Activated T-helper 9 cell treated with anti-CD3 and anti-CD28 coated beads, Interleukin-2, amount 50 U/mL, for 16 hours (primary cell): Measurements from ENCODE around the gene DNAJB14.
A peak's percentile ranks its signal among the peaks of the same experiment; 100 is the strongest.
"Not testable (repeated sequence)": the region's sequence is repeated elsewhere in the genome, so short reads cannot be mapped to it uniquely, and the experiment has no call there.

Source experiments
- DNase-seq: peaks from one replicate; pipeline ENCODE4 v3.0.0-alpha.2; 2020; ENCODE audit warnings: low read depth

Gene DNAJB14

DNA sequence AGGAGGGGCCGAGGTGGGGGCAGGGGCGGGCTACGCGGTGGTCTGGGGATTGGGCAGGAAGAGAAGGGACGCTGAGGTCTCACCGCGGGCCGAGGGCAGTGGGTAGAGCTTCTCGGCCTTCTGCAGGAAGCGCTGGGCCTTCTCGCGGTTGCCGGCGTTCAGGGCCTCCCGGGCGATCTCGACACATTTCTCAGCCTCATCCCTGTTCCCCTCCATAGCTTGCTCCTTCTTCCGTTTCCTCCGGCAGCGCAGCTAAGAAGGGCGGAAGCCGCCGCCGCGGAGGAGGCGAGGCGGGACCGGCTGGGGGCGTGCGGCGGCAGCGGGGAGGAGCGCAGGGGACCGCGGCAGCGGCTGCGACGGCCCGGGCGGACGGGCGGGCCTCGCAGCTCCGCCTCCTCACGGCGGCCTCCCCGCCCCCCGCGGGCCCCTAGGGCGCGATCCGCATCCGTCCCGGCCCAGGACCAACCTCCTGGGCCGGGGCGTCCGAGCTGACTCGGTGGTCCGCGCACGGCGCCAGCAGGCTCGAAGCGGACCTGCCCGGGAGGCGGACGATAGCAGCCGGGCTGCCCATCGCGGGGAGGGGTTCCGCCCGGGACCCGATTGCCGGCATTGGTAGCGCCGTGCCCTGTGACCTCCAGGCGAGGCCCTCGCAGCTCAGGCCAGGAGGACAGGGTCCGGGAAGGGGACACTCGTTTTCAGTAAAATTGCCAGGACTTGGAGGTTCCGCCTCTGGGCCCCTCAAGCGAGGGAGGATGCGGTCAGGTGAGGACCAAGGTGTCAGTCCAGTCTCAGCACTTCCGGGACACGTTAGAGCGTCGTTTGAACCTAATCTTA is at the start of gene DNAJB14:
Gene DNAJB14 (minus strand): TSS at position 263 of the 834 bp plus-strand sequence. CDS start 47 bp downstream, at position 216.
- peak; percentile 72 for DNase-seq

DNA sequence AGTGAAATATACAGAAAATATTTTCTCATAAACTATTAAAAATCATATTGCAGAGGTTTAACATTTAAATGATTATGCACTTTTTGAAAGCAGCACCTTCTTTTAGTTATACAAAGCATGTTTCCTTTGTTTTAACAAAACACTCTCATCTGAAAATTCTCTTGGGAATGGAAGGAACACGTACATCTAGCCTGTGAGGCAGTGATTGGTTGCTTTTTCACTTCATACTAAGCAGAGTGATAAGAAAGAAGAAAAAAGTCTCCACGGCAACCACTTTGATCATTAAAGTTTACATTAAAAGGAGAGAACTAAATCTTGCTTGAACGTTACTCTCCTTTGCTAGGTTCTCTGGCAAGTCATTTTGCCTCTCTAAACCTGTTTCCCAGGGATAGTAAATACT is 45.3 kb upstream of the DNAJB14 start:
- no peak for DNase-seq

DNA sequence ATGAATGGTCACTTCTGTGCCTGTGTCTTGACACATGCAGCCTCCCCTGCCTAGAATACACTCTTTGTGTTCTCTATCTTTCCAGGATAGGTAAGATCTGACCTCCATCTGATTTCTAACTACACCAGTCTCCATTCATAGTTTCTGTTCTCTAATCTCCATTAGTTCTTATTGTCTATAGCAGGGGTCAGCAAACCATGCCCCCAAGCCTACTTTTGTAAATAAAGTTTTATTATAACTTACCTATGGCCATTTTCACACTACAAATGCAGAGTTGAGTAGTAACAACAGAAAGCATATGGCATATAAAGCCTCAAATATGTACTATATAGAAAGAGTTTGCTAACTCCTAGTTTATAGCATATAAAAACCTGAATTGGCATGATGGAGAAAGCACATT is 41.3 kb upstream of the DNAJB14 start:
- no peak for DNase-seq

GRCh38 chr4:99986792-99987191 is 40.4 kb upstream of the DNAJB14 start:
- no peak for DNase-seq

DNA sequence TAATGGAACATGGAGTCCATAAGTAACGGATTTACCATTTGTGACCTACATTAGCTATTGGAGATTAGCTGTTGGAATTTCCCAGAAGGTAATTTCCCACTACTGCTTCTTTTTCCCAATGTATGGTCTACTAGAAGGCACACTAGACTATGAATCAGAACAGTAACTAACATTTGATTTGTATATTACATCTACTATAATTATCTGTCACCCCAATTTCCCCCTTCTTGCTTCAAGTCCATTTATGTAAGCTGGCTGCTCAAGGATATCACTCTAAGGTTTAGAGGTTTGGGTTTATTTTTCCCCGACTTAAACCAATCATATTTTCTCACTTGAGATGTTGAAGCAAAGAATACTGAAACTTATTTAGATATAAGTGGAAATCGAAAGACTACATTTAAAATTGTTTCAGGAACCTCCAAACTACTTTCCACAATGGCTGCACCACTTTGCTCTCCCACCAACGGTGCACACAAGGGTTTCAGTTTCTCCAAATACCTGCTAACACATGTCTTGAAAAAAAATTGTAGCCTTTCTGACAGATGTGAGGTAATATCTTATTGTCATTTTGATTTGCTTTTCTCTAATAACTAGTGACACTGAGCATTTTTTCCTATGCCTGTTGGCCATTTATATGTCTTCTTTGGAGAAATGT is 37.0 kb upstream of the DNAJB14 start:
- no peak for DNase-seq

DNA sequence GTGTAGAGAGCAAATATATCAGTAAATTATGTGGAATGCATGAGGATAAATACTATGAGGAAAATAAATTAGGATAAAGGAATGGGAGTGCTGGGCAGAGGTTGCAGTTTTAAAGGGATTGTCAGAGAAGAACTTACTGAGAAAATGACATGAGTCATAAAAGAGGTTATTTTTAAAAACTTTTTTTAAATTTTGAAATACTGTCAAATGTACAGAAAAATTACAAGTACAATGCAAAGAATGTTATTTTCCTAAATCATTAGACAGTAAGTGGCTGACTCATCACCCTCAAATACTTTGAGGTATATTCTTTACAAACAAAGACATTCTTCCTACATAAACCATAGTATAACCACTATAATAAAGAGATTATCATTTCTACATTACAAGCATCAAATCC is 33.5 kb upstream of the DNAJB14 start:
- DNase-seq, result no peak

- DNase-seq, result no peak
These were observed 25.2 kb upstream of the DNAJB14 start for GRCh38 chr4:99971453-99972111.

- no peak for DNase-seq
These were observed 21.9 kb upstream of the DNAJB14 start for GRCh38 chr4:99968330-99968729.

DNA sequence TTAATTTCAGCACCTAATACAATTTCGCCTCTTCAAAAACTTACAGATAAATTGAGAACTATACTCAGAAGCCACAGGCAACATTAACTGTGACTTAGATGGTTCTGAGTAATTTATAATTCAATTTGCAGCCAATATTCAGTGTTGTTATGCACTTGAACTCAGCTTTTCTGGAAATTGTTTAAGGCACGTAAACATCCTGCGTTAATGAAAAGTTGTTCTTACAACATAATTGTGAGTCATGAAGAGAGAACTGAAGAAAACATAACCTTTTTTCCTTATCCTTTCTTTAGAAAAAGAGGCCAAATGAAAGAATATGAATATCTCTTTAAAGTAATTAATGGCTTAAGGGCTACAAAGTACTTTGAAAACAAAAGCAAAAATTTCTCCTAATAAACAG is 20.3 kb upstream of the DNAJB14 start:
- no peak for DNase-seq

DNA sequence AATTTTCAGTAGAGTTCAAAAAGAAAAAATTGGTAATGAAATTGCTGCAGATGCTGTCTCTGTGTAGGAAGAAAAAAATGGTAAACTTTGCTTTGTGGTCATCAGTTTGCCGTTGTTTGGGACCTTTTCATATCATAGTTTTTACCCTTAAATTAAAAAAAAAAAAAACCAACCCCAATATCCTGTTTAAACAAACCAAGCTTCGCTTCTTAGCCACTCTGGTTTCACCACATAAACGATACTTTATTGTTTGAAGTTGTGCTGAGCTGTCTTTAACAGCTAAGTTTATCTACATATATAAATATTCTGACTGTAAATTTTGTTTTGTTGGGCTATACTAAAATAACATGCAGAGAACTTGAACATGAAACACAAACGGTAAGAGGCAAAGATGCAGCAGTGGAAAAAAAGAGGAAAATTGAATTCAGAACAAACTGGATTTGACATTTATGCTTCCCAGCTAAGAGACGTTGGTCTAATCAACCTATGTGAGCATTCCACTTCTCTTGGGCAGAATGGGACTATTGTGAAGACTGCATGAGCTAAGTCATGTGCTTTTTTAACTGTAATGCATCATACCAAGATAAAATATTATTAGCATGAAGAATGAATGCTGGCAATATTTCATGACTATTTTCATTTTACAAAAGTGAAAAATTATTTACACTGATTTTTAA is 19.4 kb upstream of the DNAJB14 start:
- DNase-seq, result no peak

GRCh38 chr4:99965173-99965572 is 18.8 kb upstream of the DNAJB14 start:
- no peak for DNase-seq

GRCh38 chr4:99961711-99962110 is 15.3 kb upstream of the DNAJB14 start:
- no peak for DNase-seq

DNA sequence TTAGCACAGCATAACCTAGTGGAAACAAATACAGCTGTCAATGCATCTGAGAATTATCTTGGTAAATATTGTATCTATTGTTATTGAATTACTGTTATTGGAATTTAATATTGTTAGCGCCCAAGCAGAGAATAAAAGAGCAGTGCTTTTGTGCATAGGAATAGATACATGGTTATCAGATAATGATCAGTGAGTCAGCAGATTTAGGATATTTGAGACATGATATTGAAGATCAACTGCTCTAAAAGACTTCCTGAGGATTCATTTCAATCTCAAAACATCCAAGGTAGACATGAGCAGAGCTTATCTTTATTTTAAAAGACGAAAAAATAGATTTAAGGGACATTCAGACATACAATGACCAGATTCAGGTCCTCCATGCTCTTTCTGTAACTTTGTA is 14.2 kb upstream of the DNAJB14 start:
- DNase-seq, result no peak

- not testable (repeated sequence) for DNase-seq
These were observed 11.8 kb upstream of the DNAJB14 start for GRCh38 chr4:99958207-99958606.

- no peak for DNase-seq
These were observed 4.5 kb upstream of the DNAJB14 start for GRCh38 chr4:99950913-99951254.

- DNase-seq, result peak; percentile 97
These were observed 3.8 kb upstream of the DNAJB14 start, which contains the start of gene H2AZ1 for GRCh38 chr4:99949999-99950912. H2AZ1 (minus strand) TSS chr4:99950275; CDS start chr4:99950170, 105 bp downstream.

DNA sequence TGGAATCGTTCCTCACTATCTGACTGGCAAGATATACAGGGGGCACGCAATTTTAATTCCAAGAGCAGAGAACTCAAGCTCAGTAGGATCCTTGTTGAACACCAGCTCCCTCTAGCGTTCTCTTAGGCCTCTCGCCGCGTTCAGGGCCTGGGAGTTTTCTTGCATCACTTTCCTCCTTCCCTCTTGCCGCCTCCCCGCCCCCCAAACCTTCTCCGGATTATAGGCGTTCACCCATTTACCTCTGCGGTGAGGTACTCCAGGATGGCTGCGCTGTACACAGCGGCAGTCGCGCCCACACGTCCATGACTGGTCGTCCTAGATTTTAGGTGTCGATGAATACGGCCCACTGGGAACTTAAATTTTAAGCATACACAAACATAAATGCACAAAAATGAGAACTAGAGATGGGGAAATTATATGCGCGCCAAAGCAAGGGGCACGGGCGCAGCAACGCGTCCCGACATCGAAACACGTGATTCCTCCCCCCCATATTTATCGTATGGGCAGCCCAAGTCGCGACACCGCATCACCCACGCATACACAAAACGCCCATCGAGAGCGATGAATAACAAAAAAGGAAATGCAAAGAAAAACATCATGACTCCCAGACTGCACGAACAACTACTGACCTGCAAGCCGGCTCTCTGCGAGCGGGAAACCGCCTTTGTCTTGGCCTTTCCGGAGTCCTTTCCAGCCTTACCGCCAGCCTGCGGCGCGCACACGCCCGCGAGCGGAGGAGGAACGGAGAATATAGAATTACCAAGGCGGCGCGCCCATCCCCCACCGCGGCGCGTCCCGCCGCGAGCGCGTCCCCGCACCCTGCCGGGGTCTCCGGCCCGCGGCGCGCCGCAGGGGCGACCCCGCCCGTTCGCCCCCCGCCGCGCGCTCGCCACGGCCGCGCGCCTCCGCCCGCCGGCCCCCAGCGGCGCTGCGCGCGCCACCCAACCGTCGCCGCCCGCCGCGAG is 2.9 kb upstream of the DNAJB14 start:
- DNase-seq, result peak; percentile 82

DNA sequence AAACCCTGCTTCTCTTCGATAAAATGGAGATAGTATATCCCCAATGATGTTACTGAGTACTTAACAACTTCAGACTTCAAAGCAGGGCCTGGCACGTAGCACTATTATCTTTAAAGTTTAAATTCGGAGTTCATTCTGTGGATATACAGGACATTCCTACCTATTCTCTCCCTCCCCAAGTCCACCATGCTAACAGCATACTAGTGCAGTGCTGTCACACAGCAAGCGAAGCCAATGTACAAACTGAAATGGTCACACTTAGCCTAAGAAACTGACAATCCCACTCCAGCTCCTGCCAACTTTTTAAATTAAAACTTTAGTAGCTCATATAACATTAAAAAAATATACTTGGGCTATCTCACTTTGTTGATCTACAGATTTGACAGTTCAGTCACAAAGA is 1.2 kb upstream of the DNAJB14 start:
- DNase-seq, result no peak

DNA sequence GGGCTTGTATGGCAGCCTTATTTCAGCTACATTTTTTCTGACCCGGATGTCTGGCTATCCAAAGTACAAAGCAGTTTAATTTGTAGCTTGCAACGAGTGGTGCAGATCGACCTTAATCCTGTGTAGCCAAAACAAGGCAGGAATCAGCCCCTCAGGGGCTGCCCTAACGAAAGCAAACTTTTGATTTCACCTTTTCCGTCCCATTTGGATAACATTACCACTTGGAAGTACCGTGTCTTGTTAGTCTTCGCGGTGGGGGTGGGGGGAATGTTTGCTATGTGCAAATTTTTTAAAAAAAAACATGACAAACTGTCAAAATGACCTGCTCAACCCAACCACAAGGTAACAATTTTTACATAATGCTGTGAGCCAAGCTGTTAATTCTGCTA is 766 bp upstream of the DNAJB14 start:
- no peak for DNase-seq

- DNase-seq, result no peak
These were observed 581 bp downstream of the DNAJB14 start for GRCh38 chr4:99945718-99946355.
